Tibial nerve (tissue), 4 donors: Measurements from ENCODE around the gene ZDHHC9. TPM values are rescaled to one million over a fixed set of nuclear protein-coding genes. Genes with fewer than 3 reads are reported as not detected.

Source experiments
- DNase-seq, 2 donors: peaks; one replicate each; pipeline ENCODE4 v3.0.0-alpha.2; 2019; ENCODE audit warnings: low spot score in 2 of 2
- H3K27ac ChIP-seq, 4 donors: fragments of 200-600 bp; sonication (generic) in 3 of 4; one replicate each; pipeline ENCODE4 v1.5.1; 2017 to 2019; ENCODE audit warnings: mild to moderate bottlenecking in 1 of 4
- H3K27me3 ChIP-seq, 2 donors: fragments of 200-600 bp; sonication (generic) in 1 of 2; one replicate each; pipeline versions ENCODE4 v1.5.1 to v1.6.0; 2017 to 2019
- H3K36me3 ChIP-seq, 3 donors: fragments of 200-600 bp; sonication (generic); one replicate each; pipeline ENCODE4 v1.5.1; 2018 to 2019
- H3K4me1 ChIP-seq, 4 donors: fragments of 200-600 bp; sonication (generic) in 3 of 4; one replicate each; pipeline ENCODE4 v1.5.1; 2017 to 2019
- H3K4me3 ChIP-seq, 4 donors: fragments of 200-600 bp; sonication (generic) in 3 of 4; one replicate each; pipeline ENCODE4 v1.5.1; 2017 to 2019; ENCODE audit warnings: mild to moderate bottlenecking in 1 of 4, moderate library complexity in 1 of 4
- H3K9me3 ChIP-seq, 4 donors: fragments of 200-600 bp; sonication (generic) in 3 of 4; one replicate each; pipeline ENCODE4 v1.5.1; 2017 to 2019
- EP300 ChIP-seq, 2 donors: sonication (generic); formaldehyde crosslinking; IDR thresholded peaks; one replicate each; pipeline ENCODE4 v1.6.1; 2017; ENCODE audit warnings: antibody characterized with exemption in 2 of 2, mild to moderate bottlenecking in 1 of 2
- POLR2A ChIP-seq, 2 donors: fragments of 450-650 bp; IDR thresholded peaks; one replicate each; pipeline ENCODE4 v1.6.1; 2017; ENCODE audit warnings: antibody characterized with exemption in 2 of 2, mild to moderate bottlenecking in 2 of 2, moderate library complexity in 2 of 2
- WGBS, 2 donors: methylation state at CpG; one replicate each; pipeline ENCODE4 v1.1.5; 2018; 5-methylcytosine and 5-hydroxymethylcytosine counted together
- total RNA-seq, 4 donors: library from RNA; depleted of rRNA; stranded (reverse); fragments of >200 nt; gene quantifications; one replicate each; pipeline ENCODE4 v1.1.0, GENCODE V29; 2016
- TF ChIP-seq, protein P1 (sequence below), 5 experiments: fragments of 200-600 bp in 3 of 5; fragments of 450-650 bp in 2 of 5; sonication (generic) in 3 of 5; IDR thresholded peaks; one replicate each; pipeline ENCODE4 v1.5.1; 2016 to 2019; ENCODE audit warnings: antibody characterized with exemption in 5 of 5, mild to moderate bottlenecking in 3 of 5, moderate library complexity in 2 of 5

Gene ZDHHC9
- total RNA-seq, 4 donors from 2014 or later = 14.0 to 27.6 (median 19.1) TPM

DNA sequence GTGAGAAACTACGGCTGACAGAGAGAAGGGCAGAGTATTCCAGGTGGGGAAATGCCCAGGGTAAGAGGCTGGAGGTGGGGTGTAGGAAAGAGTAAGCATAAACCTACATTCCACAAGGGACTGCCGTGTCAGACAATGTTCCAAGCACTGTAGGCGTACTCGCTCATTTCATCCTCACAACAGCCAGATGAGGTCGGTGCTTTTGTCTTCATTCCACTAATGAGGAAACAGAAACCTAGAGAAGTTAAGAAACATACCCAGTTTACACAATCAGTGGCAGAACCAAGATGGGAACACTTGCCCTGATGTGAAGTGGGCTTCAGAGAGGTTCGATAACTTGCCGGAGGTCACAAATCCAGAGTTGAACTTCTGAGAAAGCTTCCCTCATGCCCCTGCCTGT lies 59.3 kb downstream of the ZDHHC9 start:
- H3K36me3 ChIP-seq = no peaks in the 10 kb centered on the region
- 82 to 84% methylated on average over 7 of the region's 7 CpGs for WGBS, 2 donors
- H3K27ac ChIP-seq = no peak overlapping the region
- no peaks in the 10 kb centered on the region for H3K27me3 ChIP-seq
- H3K4me3 ChIP-seq = no peak overlapping the region
- DNase-seq = no peak
- no peaks in the 10 kb centered on the region for H3K4me1 ChIP-seq
- TF ChIP-seq POLR2A (IDR thresholded peaks at IDR 0.05) = no peak
- TF ChIP-seq, protein P1, sequence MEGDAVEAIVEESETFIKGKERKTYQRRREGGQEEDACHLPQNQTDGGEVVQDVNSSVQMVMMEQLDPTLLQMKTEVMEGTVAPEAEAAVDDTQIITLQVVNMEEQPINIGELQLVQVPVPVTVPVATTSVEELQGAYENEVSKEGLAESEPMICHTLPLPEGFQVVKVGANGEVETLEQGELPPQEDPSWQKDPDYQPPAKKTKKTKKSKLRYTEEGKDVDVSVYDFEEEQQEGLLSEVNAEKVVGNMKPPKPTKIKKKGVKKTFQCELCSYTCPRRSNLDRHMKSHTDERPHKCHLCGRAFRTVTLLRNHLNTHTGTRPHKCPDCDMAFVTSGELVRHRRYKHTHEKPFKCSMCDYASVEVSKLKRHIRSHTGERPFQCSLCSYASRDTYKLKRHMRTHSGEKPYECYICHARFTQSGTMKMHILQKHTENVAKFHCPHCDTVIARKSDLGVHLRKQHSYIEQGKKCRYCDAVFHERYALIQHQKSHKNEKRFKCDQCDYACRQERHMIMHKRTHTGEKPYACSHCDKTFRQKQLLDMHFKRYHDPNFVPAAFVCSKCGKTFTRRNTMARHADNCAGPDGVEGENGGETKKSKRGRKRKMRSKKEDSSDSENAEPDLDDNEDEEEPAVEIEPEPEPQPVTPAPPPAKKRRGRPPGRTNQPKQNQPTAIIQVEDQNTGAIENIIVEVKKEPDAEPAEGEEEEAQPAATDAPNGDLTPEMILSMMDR (IDR thresholded peaks at IDR 0.05) = no peak
- TF ChIP-seq EP300 (IDR thresholded peaks at IDR 0.05) = no peak
- no peaks in the 10 kb centered on the region for H3K9me3 ChIP-seq

DNA sequence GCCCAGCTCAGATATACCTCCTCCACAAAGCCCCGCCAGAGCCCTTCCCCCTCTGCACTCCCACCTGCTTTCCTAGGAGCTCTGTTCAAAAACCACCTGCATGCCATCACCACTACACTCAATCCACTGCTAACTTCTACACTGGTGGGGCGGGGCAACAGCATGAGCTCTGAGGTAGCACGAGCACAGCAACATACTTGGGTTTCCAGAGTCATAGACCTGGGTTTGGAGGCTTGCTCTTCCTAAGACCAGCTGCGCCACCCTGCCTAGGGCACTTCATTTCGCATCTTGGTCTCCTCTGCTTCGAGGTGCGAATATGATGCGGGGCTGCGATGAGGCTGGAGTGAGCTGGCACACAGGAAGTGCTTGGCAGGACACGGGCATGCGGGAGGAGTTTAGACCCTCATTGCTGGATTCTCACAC lies 60.4 kb downstream of the ZDHHC9 start:
- no peak for DNase-seq

DNA sequence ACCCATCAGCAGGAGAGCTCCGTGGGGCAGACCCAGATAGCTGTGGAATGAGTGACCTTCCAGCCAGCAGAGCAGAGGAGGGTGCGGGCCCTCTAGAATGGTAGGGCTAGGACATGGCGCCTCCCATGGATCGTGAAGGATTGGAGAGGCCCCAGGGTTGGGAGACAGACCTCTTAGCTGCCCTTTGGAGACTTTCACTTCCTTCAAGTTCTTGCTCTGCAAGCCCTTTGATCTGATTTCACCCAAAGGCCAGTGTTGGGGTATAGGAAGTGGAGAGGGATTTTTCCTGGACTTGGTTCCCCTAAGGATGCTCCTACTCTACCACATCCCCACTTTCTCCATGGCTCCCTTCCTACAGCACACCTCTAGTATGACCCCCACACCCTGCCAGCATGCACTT lies 61.0 kb downstream of the ZDHHC9 start:
- H3K4me1 ChIP-seq = no peaks in the 10 kb centered on the region
- WGBS, 2 donors = 62 to 73% methylated on average over 4 of the region's 4 CpGs
- no peaks in the 10 kb centered on the region for H3K9me3 ChIP-seq
- TF ChIP-seq, protein P1 (IDR thresholded peaks at IDR 0.05) = no peak
- TF ChIP-seq POLR2A (IDR thresholded peaks at IDR 0.05) = no peak
- TF ChIP-seq EP300 (IDR thresholded peaks at IDR 0.05) = no peak
- no peak for DNase-seq
- no peak overlapping the region for H3K27ac ChIP-seq
- H3K27me3 ChIP-seq = no peaks in the 10 kb centered on the region
- H3K36me3 ChIP-seq = no peaks in the 10 kb centered on the region
- no peak overlapping the region for H3K4me3 ChIP-seq

More for the DNA sequence above, 60.4 kb downstream of the ZDHHC9 start:
- H3K27ac ChIP-seq = no peak overlapping the region
- H3K9me3 ChIP-seq = no peaks in the 10 kb centered on the region
- H3K36me3 ChIP-seq = no peaks in the 10 kb centered on the region
- H3K4me3 ChIP-seq = no peak overlapping the region
- 81 to 88% methylated on average over 7 to 11 of the region's 11 CpGs for WGBS, 2 donors
- no peaks in the 10 kb centered on the region for H3K27me3 ChIP-seq
- H3K4me1 ChIP-seq = no peaks in the 10 kb centered on the region
- TF ChIP-seq EP300 (IDR thresholded peaks at IDR 0.05) (no peak), POLR2A (IDR thresholded peaks at IDR 0.05) (no peak)
- TF ChIP-seq, protein P1 (IDR thresholded peaks at IDR 0.05) = no peak

DNA sequence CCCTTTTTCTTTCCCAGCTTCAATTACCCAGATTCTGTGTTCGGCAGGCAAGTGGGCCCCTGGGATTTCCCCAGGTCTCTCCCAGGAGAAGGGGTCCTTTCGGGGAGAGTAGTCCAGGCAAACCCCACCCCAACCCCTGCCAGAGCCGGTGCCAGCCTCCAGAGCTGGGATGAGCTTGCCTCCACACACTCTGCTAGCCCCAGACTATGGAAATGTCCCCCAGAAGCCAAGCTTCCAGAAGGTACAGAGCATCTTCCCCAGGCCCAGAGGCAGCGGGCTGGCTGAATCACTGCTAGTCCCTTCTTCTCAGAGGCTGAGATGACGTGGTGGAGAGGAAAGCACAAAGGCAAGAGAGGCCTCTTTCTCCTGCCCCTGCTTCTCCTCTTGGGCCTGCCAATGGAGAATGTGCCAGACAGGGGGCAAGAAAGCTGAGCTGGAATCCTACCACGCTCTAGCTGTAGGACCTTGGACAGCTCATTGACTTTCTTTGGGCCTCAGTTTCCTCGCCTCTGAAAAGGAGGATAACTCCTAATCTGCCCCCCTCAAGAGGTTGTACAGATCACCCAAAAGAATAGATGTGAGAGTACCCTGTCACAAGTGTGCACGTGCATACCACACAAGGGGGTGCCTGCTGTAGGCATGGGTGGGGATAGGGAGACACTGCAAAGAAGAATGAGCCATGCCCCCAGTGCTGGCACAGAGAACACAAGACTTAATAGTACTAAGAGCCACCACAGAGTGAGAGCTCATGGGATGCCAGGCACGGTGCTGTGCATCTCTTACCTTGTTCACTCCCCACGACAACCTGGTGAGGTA lies 61.8 kb downstream of the ZDHHC9 start:
- Histone ChIP-seq H3K27ac (no peak overlapping the region), H3K36me3 (no peaks in the 10 kb centered on the region), H3K9me3 (no peaks in the 10 kb centered on the region), H3K4me1 (no peaks in the 10 kb centered on the region), H3K27me3 (no peaks in the 10 kb centered on the region), H3K4me3 (peak overlapping the region in 2 of 4 donors; percentile 21 to 38)
- DNase-seq = no peak
- 75 to 79% methylated on average over 6 to 10 of the region's 10 CpGs for WGBS, 2 donors
- TF ChIP-seq POLR2A (IDR thresholded peaks at IDR 0.05) (no peak), EP300 (IDR thresholded peaks at IDR 0.05) (no peak)
- TF ChIP-seq, protein P1 (IDR thresholded peaks at IDR 0.05) = no peak

DNA sequence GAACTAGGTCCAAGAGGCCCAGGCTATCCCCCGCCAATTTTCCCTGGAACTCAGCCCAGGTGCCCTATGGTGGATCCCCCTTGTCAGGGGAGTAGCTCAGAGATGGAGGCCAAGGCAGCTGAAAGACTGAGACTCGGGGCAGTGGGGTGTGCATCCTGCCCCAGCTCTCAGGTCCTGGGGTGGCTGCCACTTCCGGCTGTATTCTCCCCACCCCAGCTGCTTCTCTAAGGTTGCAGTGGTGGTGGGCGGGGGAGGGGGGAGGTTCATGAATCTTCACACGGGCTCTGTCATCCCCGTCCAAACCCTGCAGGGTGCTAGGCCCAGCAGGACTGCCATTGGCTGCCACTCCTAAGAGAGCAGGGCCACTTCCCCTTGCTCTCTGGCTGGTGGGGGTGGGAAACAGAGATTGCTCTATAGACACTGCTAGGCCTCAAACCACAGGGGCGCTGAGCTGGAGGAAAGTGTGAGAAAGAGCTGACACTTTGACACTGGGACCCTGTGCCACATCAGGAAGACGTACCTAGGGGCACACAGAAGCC lies 62.5 kb downstream of the ZDHHC9 start:
- Histone ChIP-seq H3K4me1 (no peaks in the 10 kb centered on the region), H3K4me3 (peak overlapping the region in 2 of 4 donors; percentile 36 to 38), H3K27me3 (no peaks in the 10 kb centered on the region), H3K9me3 (no peaks in the 10 kb centered on the region), H3K27ac (peak overlapping the region in 2 of 4 donors; percentile 29 to 68), H3K36me3 (no peaks in the 10 kb centered on the region)
- WGBS, 2 donors = 51 to 85% methylated on average over 3 to 4 of the region's 8 CpGs
- no peak for DNase-seq
- no peak for TF ChIP-seq EP300 (IDR thresholded peaks at IDR 0.05)
- TF ChIP-seq, protein P1 (IDR thresholded peaks at IDR 0.05) = no peak
- TF ChIP-seq POLR2A (IDR thresholded peaks at IDR 0.05) = no peak
